H9 (cell line): Measurements from ENCODE around the gene ATP5PO. TPM values are rescaled to one million over a fixed set of nuclear protein-coding genes. Genes with fewer than 3 reads are reported as not detected.

Experiments
- DNase-seq: peaks from one replicate; pipeline ENCODE4 v3.0.0-alpha.2; 2017
- H2AFZ ChIP-seq: one replicate; pipeline ENCODE4 v1.6.1; 2013; ENCODE audit warnings: mild to moderate bottlenecking, low read length, control low read depth, moderate library complexity
- H2AK5ac ChIP-seq: 2 replicates; pipeline ENCODE4 v1.6.1; 2013; ENCODE audit warnings: low read length, control low read depth, mixed read lengths; ENCODE audit not compliant: insufficient read length
- H2BK120ac ChIP-seq: one replicate; pipeline ENCODE4 v1.6.1; 2013; ENCODE audit warnings: low read depth, mild to moderate bottlenecking, low read length, control low read depth, inconsistent platforms; ENCODE audit not compliant: poor library complexity, severe bottlenecking
- H2BK12ac ChIP-seq: 2 replicates; pipeline ENCODE4 v1.6.1; 2013; ENCODE audit warnings: low read length, control low read depth, mixed read lengths, low read depth; ENCODE audit not compliant: insufficient read length
- H2BK15ac ChIP-seq: 2 replicates; pipeline ENCODE4 v1.6.1; 2013; ENCODE audit warnings: low read depth, low read length, control low read depth
- H2BK20ac ChIP-seq: one replicate; pipeline ENCODE4 v1.6.1; 2013; ENCODE audit warnings: low read depth, mild to moderate bottlenecking, low read length, control low read depth, inconsistent platforms; ENCODE audit not compliant: poor library complexity, severe bottlenecking
- H2BK5ac ChIP-seq: 2 replicates; pipeline ENCODE4 v1.6.1; 2013; ENCODE audit warnings: low read length, control low read depth, mixed read lengths; ENCODE audit not compliant: insufficient read length
- H3K14ac ChIP-seq: 2 replicates; pipeline ENCODE4 v1.6.1; 2013; ENCODE audit warnings: low read length, control low read depth; ENCODE audit not compliant: insufficient read depth
- H3K18ac ChIP-seq: 2 replicates; pipeline ENCODE4 v1.6.1; 2013; ENCODE audit warnings: low read depth, mild to moderate bottlenecking, mixed read lengths, low read length, control low read depth; ENCODE audit not compliant: insufficient read length
- H3K23ac ChIP-seq: 2 replicates; pipeline ENCODE4 v1.6.1; 2013; ENCODE audit warnings: low read length, control low read depth, mixed read lengths, low read depth; ENCODE audit not compliant: insufficient read length
- H3K23me2 ChIP-seq: 2 replicates; pipeline ENCODE4 v1.6.1; 2013; ENCODE audit warnings: low read depth, mild to moderate bottlenecking, mixed read lengths, low read length, control low read depth; ENCODE audit not compliant: insufficient read length, poor library complexity, severe bottlenecking
- H3K27ac ChIP-seq: 2 replicates; pipeline ENCODE4 v1.5.1; 2013; ENCODE audit warnings: low read length, control low read depth, mixed read lengths, low read depth; ENCODE audit not compliant: insufficient read length
- H3K27me3 ChIP-seq: 2 replicates; pipeline ENCODE4 v1.6.1; 2013; ENCODE audit warnings: low read length, control low read depth, inconsistent platforms; ENCODE audit not compliant: insufficient read depth
- H3K4ac ChIP-seq: 2 replicates; pipeline ENCODE4 v1.6.1; 2013; ENCODE audit warnings: low read depth, mild to moderate bottlenecking, control low read depth, inconsistent platforms, low read length, moderate library complexity
- H3K4me1 ChIP-seq: 2 replicates; pipeline ENCODE4 v1.6.1; 2013; ENCODE audit warnings: low read length, control low read depth, inconsistent platforms; ENCODE audit not compliant: insufficient read depth
- H3K4me2 ChIP-seq: 2 replicates; pipeline ENCODE4 v1.6.1; 2013; ENCODE audit warnings: low read length, control low read depth, mixed read lengths; ENCODE audit not compliant: insufficient read length, insufficient read depth
- H3K56ac ChIP-seq: 2 replicates; pipeline ENCODE4 v1.6.1; 2013; ENCODE audit warnings: low read depth, mild to moderate bottlenecking, mixed read lengths, low read length, control low read depth; ENCODE audit not compliant: insufficient read length
- H3K79me1 ChIP-seq: 2 replicates; pipeline ENCODE4 v1.6.1; 2013; ENCODE audit warnings: low read depth, mild to moderate bottlenecking, moderate library complexity, low read length, control low read depth, inconsistent platforms; ENCODE audit not compliant: insufficient read depth, poor library complexity, severe bottlenecking
- H3K79me2 ChIP-seq: 2 replicates; pipeline ENCODE4 v1.6.1; 2013; ENCODE audit warnings: low read length, control low read depth, inconsistent platforms; ENCODE audit not compliant: insufficient read depth
- H3K9ac ChIP-seq: 2 replicates; pipeline ENCODE4 v1.6.1; 2013; ENCODE audit warnings: low read length, control low read depth, mixed read lengths; ENCODE audit not compliant: insufficient read length; ENCODE audit errors: extremely low read depth
- H3K9me3 ChIP-seq: one replicate; pipeline ENCODE4 v1.6.1; 2013; ENCODE audit warnings: low read depth, low read length, inconsistent platforms; ENCODE audit not compliant: control insufficient read depth
- H3T11ph ChIP-seq: one replicate; pipeline ENCODE4 v1.6.1; 2013; ENCODE audit warnings: mild to moderate bottlenecking, low read length, control low read depth, inconsistent platforms
- H4K20me1 ChIP-seq: one replicate; pipeline ENCODE4 v1.6.1; 2013; ENCODE audit not compliant: control insufficient read depth, insufficient read length, insufficient read depth
- H4K5ac ChIP-seq: 2 replicates; pipeline ENCODE4 v1.6.1; 2013; ENCODE audit warnings: low read depth, mild to moderate bottlenecking, mixed read lengths, low read length, control low read depth; ENCODE audit not compliant: insufficient read length
- H4K8ac ChIP-seq: replicated peaks from 2 replicates; pipeline ENCODE4 v1.6.1; 2013; ENCODE audit warnings: low read length, control low read depth, mixed read lengths, low read depth; ENCODE audit not compliant: insufficient read length
- H4K91ac ChIP-seq: 2 replicates; pipeline ENCODE4 v1.6.1; 2013; ENCODE audit warnings: low read depth, mild to moderate bottlenecking, moderate library complexity, mixed read lengths, low read length, control low read depth; ENCODE audit not compliant: insufficient read length
- H3K27ac Mint-ChIP-seq, 3 experiments: 2 replicates in 2 of 3; 3 replicates in 1 of 3; pipeline ENCODE4 v1.8.0; 2020 to 2021; ENCODE audit warnings: mixed read lengths in 3 of 3, mild to moderate bottlenecking in 1 of 3, moderate library complexity in 1 of 3
- H3K27me3 Mint-ChIP-seq: 2 replicates; pipeline ENCODE4 v1.8.0; 2021; ENCODE audit warnings: low read depth, mild to moderate bottlenecking, moderate library complexity, mixed read lengths
- H3K36me3 Mint-ChIP-seq, 3 experiments: 2 replicates in 2 of 3; 3 replicates in 1 of 3; pipeline ENCODE4 v1.8.0; 2020 to 2021; ENCODE audit warnings: low read depth in 3 of 3, mixed read lengths in 3 of 3; ENCODE audit not compliant: insufficient read depth in 1 of 3
- H3K4me1 Mint-ChIP-seq, 2 experiments: 2 replicates each; pipeline ENCODE4 v1.8.0; 2020; ENCODE audit warnings: mixed read lengths in 2 of 2
- H3K4me3 Mint-ChIP-seq, 2 experiments: 2 replicates in 1 of 2; 3 replicates in 1 of 2; pipeline ENCODE4 v1.8.0; 2020 to 2021; ENCODE audit warnings: mild to moderate bottlenecking in 2 of 2, mixed read lengths in 2 of 2, moderate library complexity in 1 of 2
- H3K9me3 Mint-ChIP-seq, 2 experiments: 2 replicates in 1 of 2; 3 replicates in 1 of 2; pipeline ENCODE4 v1.8.0; 2020; ENCODE audit warnings: mild to moderate bottlenecking in 2 of 2, mixed read lengths in 2 of 2, moderate library complexity in 1 of 2
- WGBS: extraction: QIAGEN DNeasy Blood & Tissue Kit; methylation state at CpG from one replicate; pipeline ENCODE4 v1.1.7; 2013; ENCODE audit warnings: missing lambda C conversion rate, low lambda C conversion rate, mixed read lengths; ENCODE audit not compliant: insufficient read length; ENCODE audit errors: extremely low coverage; 5-methylcytosine and 5-hydroxymethylcytosine counted together
- total RNA-seq: library from RNA; stranded (reverse); gene quantifications from 2 replicates; pipeline ENCODE4 v1.2.1, GENCODE V29; 2021
- TF ChIP-seq, protein P1 (sequence below): fragments of 200-600 bp; sonication (generic); conservative IDR thresholded peaks from 3 replicates; pipeline ENCODE4 v1.8.0; 2021; ENCODE audit warnings: antibody characterized with exemption, mild to moderate bottlenecking

The ATP5PO gene
- total RNA-seq, 1 experiment from 2014 or later: 275 TPM

DNA sequence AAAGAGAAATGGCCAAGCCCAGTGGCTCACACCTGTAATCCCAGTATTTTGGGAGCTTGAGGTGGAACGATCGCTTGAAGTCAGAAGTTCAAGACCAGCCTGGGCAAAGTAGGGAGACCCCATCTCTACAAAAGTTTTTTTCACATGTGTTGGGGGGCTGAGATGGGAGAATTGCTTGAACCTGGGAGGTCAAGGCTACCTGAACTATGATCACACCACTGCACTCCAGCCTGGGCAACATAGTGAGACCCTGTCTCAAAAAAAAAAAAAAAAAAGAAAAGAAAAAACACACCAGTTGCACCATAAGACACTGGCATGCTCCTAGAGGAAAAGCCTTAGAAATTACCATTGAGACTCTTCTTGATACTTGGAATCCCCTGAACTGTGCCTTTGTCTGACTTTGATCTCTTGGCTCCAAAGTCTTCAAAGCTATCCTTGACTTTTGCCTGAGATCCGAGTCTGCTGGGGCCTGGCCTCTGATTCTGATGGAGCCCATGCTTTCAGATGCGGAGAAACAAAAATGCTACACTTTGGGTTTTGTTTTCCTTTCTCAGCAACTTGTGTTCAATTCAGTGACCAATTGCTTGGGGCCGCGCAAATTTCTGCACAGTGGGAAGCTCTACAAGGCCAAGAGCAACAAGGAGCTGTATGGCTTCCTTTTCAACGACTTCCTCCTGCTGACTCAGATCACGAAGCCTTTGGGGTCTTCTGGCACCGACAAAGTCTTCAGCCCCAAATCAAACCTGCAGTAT lies 33.7 kb downstream of the ATP5PO start:
- no peak overlapping the region for H2BK5ac ChIP-seq
- Mint-ChIP-seq H3K4me1 (peaks cover 11 to 14% of the 10 kb centered on the region in 2 experiments), H3K36me3 (no peaks in the 10 kb centered on the region), H3K27me3 (peaks cover 2% of the 10 kb centered on the region; the same call in 1 of the 2 replicates), H3K4me3 (no peak overlapping the region), H3K27ac (no peak overlapping the region), H3K9me3 (no peaks in the 10 kb centered on the region)
- H3K56ac ChIP-seq: no peak overlapping the region
- H4K5ac ChIP-seq: no peak overlapping the region
- no peaks in the 10 kb centered on the region for H3K23me2 ChIP-seq
- H4K91ac ChIP-seq: no peak overlapping the region
- DNase-seq: no peak
- H3K4ac ChIP-seq: no peak overlapping the region
- no peak overlapping the region for H3K4me2 ChIP-seq
- no CpG with 5 or more reads among the region's 9 CpGs for WGBS
- no peaks in the 10 kb centered on the region for H3K79me1 ChIP-seq
- H2AK5ac ChIP-seq: no peak overlapping the region
- H2BK120ac ChIP-seq: no peak overlapping the region
- H3K27me3 ChIP-seq: no peaks in the 10 kb centered on the region
- H3K23ac ChIP-seq: no peak overlapping the region
- no peaks in the 10 kb centered on the region; the same call in 1 of the 2 replicates for H3K4me1 ChIP-seq
- no peak overlapping the region for H2AFZ ChIP-seq
- H3K79me2 ChIP-seq: no peaks in the 10 kb centered on the region
- no peak overlapping the region for H2BK12ac ChIP-seq
- no peak overlapping the region for H3K14ac ChIP-seq
- TF ChIP-seq, protein P1, sequence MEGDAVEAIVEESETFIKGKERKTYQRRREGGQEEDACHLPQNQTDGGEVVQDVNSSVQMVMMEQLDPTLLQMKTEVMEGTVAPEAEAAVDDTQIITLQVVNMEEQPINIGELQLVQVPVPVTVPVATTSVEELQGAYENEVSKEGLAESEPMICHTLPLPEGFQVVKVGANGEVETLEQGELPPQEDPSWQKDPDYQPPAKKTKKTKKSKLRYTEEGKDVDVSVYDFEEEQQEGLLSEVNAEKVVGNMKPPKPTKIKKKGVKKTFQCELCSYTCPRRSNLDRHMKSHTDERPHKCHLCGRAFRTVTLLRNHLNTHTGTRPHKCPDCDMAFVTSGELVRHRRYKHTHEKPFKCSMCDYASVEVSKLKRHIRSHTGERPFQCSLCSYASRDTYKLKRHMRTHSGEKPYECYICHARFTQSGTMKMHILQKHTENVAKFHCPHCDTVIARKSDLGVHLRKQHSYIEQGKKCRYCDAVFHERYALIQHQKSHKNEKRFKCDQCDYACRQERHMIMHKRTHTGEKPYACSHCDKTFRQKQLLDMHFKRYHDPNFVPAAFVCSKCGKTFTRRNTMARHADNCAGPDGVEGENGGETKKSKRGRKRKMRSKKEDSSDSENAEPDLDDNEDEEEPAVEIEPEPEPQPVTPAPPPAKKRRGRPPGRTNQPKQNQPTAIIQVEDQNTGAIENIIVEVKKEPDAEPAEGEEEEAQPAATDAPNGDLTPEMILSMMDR: no peak
- no peak overlapping the region for H3T11ph ChIP-seq
- no peak overlapping the region for H3K9ac ChIP-seq
- no peak overlapping the region for H2BK15ac ChIP-seq
- H2BK20ac ChIP-seq: no peak overlapping the region
- H3K9me3 ChIP-seq: no peaks in the 10 kb centered on the region
- no peak overlapping the region for H4K8ac ChIP-seq
- no peak overlapping the region for H3K18ac ChIP-seq
- no peak overlapping the region for H3K27ac ChIP-seq
- H4K20me1 ChIP-seq: no peaks in the 10 kb centered on the region
